GM12874 (cell line): ENCODE results near the gene SCRT2.

Experiments used
- TF ChIP-seq, protein P1 (sequence below): IDR thresholded peaks from 2 replicates; pipeline ENCODE4 v1.5.1; 2011; ENCODE audit warnings: low read depth, mild to moderate bottlenecking, control low read depth, low read length, moderate library complexity; ENCODE audit not compliant: insufficient read depth

The SCRT2 gene

DNA sequence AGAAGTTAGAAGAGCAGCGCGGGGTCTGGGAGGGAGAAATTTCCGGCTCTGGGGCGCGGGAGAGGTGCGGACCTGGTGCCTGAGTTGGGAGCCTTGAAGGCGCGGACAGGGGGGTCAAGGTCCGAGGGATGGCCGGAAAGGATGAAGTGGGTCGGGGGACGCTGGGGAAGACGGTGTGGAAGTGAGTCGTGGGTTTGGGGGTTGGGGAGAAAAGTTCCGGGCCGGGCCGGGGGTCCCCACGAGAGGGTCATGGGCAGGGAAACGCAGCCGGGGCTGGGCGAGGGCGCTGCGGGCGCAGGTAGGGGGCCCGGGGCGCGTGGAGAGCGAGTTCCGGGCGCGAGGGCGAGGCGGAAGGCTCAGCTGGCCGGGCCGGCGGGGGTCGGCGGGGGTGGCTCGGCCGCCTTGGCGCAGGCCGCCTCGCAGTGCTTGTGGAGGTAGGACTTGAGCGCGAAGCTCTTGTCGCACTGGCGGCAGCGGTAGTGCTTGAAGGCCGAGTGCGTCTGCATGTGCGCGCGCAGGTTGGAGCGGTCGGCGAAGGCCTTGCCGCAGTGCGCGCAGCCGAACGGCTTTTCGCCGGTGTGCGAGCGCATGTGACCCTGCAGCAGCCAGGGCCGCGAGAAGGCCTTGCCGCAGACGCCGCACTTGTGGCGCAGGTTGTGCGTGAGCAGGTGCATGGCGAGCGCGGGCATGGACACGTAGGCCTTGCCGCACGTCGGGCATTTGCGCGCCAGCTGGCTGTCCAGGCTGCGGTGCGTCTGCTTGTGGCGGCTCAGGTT, 12.1 kb downstream of the SCRT2 start:
- TF ChIP-seq, protein P1, sequence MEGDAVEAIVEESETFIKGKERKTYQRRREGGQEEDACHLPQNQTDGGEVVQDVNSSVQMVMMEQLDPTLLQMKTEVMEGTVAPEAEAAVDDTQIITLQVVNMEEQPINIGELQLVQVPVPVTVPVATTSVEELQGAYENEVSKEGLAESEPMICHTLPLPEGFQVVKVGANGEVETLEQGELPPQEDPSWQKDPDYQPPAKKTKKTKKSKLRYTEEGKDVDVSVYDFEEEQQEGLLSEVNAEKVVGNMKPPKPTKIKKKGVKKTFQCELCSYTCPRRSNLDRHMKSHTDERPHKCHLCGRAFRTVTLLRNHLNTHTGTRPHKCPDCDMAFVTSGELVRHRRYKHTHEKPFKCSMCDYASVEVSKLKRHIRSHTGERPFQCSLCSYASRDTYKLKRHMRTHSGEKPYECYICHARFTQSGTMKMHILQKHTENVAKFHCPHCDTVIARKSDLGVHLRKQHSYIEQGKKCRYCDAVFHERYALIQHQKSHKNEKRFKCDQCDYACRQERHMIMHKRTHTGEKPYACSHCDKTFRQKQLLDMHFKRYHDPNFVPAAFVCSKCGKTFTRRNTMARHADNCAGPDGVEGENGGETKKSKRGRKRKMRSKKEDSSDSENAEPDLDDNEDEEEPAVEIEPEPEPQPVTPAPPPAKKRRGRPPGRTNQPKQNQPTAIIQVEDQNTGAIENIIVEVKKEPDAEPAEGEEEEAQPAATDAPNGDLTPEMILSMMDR = no peak

DNA sequence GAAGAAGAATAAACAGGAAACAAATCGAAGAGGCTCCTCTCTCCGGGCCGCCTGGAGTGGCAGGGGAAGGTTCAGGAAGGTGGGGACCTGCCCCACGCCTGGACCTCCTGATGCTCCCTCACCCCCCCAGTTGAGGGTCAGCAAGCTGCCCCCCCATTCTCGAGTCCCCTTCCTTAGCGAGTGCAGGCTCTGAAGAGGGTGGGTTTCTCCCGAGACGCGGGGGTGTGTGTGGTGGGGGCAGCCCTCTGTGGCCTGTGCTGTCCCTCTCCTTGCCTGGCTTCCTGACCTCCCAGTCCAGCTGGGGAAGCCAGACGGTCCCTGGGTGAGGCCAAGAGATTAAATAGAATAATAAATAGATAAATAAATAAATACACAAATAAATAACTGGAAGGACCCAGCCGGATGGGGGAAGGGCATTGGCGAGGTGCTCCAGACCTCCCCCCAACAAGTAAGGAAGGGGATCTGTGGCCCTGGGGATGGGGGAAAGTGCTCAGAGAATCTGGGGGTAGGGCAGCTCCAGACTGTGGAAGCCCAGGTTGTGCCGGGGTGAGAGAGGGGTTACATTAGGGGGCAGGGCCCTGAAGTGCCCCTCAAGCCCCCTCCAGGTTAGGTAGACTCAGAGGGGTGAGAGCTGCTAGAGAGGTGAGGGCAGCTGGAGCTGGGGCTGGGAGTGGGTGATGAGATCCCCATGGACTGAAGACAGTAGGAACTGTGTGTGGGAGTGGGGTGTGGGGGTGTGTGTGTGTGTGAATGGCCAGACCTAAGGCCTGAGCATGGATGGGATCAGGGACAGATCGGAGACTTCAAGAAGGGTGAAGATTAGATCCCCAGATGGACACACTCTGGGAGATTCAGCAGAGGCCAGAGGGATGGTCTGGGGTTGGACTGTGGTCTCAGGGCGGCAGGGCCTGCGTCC, 13.1 kb downstream of the SCRT2 start:
- TF ChIP-seq, protein P1 = no peak

DNA sequence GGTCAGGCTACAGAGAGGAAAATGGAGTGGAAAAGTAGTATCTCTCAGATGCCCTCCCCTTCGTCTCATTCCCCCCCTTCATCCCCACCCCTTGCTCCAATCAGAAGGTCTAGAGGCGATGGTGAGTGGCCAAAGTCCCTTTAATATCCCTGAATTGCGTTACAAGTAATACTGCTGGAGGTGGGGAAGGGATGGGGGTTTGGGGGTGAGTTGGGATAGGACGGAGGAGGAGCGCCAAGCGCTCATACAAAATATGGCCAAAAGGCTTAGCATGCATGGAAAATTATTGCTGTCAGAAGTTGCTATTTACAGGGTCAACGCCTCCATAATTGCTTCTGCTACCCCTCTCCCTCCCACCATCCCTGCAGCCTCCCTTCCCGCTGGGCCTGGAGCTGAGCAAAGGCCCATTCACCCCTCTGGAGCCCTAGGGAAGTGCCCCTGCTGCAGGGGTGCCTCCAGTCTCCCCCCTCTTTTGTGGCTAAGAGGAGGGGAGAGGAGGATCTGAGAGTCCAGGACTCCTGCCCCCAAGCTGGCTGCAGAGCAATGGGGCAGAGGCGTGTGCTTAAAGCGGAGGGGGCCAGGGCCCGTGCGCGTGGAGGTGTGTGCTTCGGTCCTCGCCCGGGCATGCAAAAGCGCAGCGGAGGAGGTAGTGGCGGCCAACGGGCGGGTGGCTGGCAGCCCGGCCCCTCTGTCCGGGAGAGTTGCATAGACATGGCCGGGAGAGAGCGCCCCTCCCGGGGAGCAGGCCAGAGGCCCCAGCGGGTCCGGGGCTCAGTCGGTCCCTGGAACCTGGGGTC, 13.9 kb downstream of the SCRT2 start:
- TF ChIP-seq, protein P1 = no peak

DNA sequence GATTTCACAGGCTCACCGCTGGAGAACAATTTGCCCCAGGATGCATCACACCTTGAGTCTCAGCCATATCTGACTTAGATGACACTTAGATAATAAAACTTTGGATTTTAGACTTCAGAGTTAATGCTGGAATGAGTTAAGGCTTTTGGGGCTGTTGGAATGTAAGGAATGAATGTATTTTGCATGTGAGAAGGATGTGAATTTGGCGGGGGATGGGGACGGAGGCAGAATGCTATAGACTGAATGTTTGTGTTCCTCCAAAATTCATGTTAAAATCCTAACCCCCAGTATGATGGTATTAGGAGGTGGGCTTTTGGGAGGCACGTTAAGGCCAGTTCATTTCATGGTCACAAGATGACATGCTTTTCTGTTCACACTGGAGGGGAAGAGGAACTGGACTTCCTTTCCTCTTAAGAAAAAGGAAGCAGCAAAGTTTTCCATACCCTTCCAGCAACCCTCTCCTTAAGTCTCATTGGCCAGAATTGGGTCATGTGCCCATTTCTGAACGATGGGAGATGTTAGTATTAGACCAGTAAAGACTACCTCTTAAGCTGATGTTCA, 16.8 kb downstream of the SCRT2 start:
- TF ChIP-seq, protein P1 = no peak

DNA sequence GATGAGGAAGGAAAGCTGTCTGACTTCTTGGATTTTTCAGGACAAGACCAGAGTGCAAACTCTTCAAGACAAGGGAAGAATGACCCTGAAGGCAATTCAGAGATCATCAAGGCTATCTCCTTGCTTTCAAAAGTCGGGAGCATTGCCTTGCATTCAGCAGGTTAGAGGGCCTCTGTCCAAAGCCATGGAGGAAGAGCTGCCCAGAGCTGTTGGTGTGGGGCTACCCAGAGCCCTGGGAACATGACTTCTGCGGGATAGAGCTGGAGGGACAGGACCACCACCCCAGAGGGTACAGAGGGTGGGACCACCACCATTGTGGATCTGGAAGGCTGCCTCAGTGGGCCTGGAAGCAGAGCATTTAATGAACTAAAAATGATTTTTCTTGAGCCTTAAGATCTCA, 17.4 kb downstream of the SCRT2 start:
- TF ChIP-seq, protein P1 = no peak

DNA sequence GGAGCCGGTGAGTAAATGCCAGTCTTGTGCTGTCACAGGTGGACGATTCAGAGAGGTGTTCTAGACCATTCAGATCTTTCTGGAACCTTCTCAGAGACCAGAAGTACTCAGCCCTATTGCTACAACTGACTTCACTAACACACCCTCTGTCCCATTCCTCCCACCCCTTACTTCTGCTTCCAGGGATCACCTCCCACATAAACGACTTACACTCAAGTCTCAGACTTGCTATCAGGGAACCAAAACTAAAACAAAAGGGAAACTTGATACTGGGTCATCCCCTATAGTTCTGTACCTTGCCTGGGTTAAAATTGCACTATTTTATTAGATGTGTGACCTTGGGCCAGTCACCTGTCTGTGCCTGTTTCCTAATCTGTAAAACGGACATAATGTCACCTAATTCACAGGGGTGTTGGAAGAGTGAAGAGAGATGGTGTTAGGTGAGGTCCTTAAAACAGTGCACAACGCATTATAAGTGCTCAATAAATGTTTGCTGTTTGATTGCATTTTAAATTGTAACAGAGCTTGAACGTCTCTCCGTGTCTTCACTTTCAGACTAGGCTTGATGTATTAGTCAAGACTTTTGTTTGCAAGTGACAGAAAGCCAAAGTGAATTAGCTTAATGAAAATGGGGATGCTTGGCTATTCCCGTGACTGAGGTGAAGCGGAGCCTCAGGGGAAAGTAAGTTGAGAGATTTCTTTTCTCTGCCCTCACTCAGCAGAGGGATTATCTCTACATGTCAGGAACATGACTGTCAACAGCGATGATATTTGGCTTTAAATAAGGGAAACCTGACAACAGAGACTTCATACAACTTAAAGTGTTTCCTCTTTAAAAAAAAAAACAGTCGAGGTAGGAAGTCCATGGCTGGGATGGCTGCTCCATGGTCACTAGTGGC, 19.6 kb downstream of the SCRT2 start:
- TF ChIP-seq, protein P1 = no peak
